ENCODE data around the gene ESD.
"Not testable (repeated sequence)": the region's sequence is repeated elsewhere in the genome, so short reads cannot be mapped to it uniquely, and the experiment has no call there.

ESD gene

GRCh38 chr13:46795321-46795720 is 1.6 kb downstream of the ESD start:
- DNase-seq (ENCODE audit: low read depth in 2 of 2) = no peak

- DNase-seq (ENCODE audit: low read depth in 2 of 2) = no peak
Observed at GRCh38 chr13:46783504-46783903, 13.5 kb downstream of the ESD start.

GRCh38 chr13:46782691-46783090 is 14.3 kb downstream of the ESD start:
- DNase-seq (ENCODE audit: low read depth in 2 of 2) = no peak

- no peak for DNase-seq (ENCODE audit: low read depth in 2 of 2)
Observed at GRCh38 chr13:46782066-46782465, 14.9 kb downstream of the ESD start.

- DNase-seq (ENCODE audit: low read depth in 2 of 2) = no peak
Observed at GRCh38 chr13:46778890-46779289, 18.1 kb downstream of the ESD start.

- DNase-seq (ENCODE audit: low read depth in 2 of 2) = no peak
Observed at GRCh38 chr13:46778095-46778494, 18.9 kb downstream of the ESD start.

- DNase-seq (ENCODE audit: low read depth in 2 of 2) = no peak
Observed at GRCh38 chr13:46775385-46776107, 21.4 kb downstream of the ESD start.

GRCh38 chr13:46773541-46773940 is 23.4 kb downstream of the ESD start:
- DNase-seq (ENCODE audit: low read depth in 2 of 2) = no peak

GRCh38 chr13:46771693-46772092 is 25.3 kb downstream of the ESD start:
- no peak for DNase-seq (ENCODE audit: low read depth in 2 of 2)

- DNase-seq (ENCODE audit: low read depth in 2 of 2) = not testable (repeated sequence)
Observed at GRCh38 chr13:46769925-46770324, 27.0 kb downstream of the ESD start.

GRCh38 chr13:46761866-46762265 is 35.1 kb downstream of the ESD start:
- no peak for DNase-seq (ENCODE audit: low read depth in 2 of 2)

- DNase-seq (ENCODE audit: low read depth in 2 of 2) = no peak
Observed at GRCh38 chr13:46761174-46761573, 35.8 kb downstream of the ESD start.

- DNase-seq (ENCODE audit: low read depth in 2 of 2) = no peak
Observed at GRCh38 chr13:46759846-46760245, 37.1 kb downstream of the ESD start.

GRCh38 chr13:46757640-46758039 is 39.3 kb downstream of the ESD start:
- no peak for DNase-seq (ENCODE audit: low read depth in 2 of 2)

GRCh38 chr13:46756977-46757376 is 40.0 kb downstream of the ESD start:
- no peak for DNase-seq (ENCODE audit: low read depth in 2 of 2)

- DNase-seq (ENCODE audit: low read depth in 2 of 2) = not testable (repeated sequence)
Observed at GRCh38 chr13:46755508-46755907, 41.5 kb downstream of the ESD start.

GRCh38 chr13:46754812-46755211 is 42.1 kb downstream of the ESD start:
- DNase-seq (ENCODE audit: low read depth in 2 of 2) = no peak

GRCh38 chr13:46753917-46754316 is 43.0 kb downstream of the ESD start:
- no peak for DNase-seq (ENCODE audit: low read depth in 2 of 2)

- no peak for DNase-seq (ENCODE audit: low read depth in 2 of 2)
Observed at GRCh38 chr13:46753137-46753536, 43.8 kb downstream of the ESD start.

GRCh38 chr13:46751811-46752635 is 44.9 kb downstream of the ESD start:
- DNase-seq (ENCODE audit: low read depth in 2 of 2) = peak; percentile 34 to 36

GRCh38 chr13:46749951-46750350 is 47.0 kb downstream of the ESD start:
- no peak for DNase-seq (ENCODE audit: low read depth in 2 of 2)

GRCh38 chr13:46748300-46748699 is 48.7 kb downstream of the ESD start:
- DNase-seq (ENCODE audit: low read depth in 2 of 2) = no peak

Measured in stimulated activated CD4-positive, alpha-beta T cell treated with anti-CD3 and anti-CD28 coated beads, Interleukin-15, amount 100 ng/mL, for 48 hours (primary cell).